Measurements from ENCODE around the gene HIVEP2.

DNA sequence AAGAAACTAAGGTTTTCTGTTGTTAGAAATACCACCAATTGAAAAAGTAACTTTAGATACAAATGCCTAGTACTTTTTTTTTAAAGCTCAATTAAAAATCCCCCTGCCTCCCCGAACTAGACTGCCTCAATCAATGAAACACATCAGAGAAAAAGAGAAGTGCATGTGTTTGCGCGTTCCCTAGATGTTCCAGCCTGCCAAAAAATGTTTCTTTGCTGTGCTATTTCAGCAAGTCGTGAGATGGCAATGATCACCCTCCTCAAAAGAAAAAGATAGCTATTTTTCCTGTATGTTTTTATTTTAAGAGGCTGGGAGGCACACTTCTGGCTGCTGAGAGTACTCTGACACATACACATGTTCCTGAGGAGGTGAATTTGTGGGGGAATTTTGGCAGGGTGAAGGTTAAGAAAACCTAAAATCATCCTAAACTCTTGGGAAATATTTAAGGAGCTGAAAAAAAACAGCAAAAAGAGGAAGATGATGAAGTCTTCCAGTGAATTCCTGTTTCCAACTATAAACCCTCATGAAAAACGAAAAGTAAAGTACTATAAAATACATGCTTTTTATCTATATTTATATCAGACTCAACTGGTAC lies 114.8 kb downstream of the HIVEP2 start:
- no peak for TF ChIP-seq CTCF (conservative IDR thresholded peaks at IDR 0.05; ENCODE audit: low read depth, low read length)
- TF ChIP-seq EZH2 (IDR thresholded peaks at IDR 0.05; ENCODE audit: borderline replicate concordance, low read depth, low read length, poor library complexity, severe bottlenecking) = no peak

Data from A673 (cell line).